Endothelial cell of umbilical vein (primary cell): ENCODE data around the gene CACNA1C. TPM values are rescaled to one million over a fixed set of nuclear protein-coding genes. Genes with fewer than 3 reads are reported as not detected.

Experiments used
- BruUV-seq: library from RNA; stranded (reverse); fragments of 400-500 nt; replicated peaks from 2 replicates; lab custom pipeline; 2021; lab: Mats Ljungman, UMichigan
- CTCF ChIA-PET: fragments of 300-600, 350-600 bp; sonication (Branson Sonifier 250); formaldehyde crosslinking; loops from one replicate; lab custom pipeline; 2021; ENCODE audit warnings: antibody characterized with exemption, inconsistent platforms; lab: Charles Lee
- POLR2A ChIA-PET: fragments of 300-600, 350-600 bp; sonication (Branson Sonifier 250); formaldehyde crosslinking; loops from one replicate; lab custom pipeline; 2021; ENCODE audit warnings: antibody characterized with exemption, inconsistent platforms; lab: Charles Lee
- DNase-seq: peaks from one replicate; pipeline ENCODE4 v3.0.0-alpha.2; 2011; ENCODE audit warnings: low read depth, low spot score
- FAIRE-seq: peaks from 2 replicates; lab custom pipeline; 2011; peaks lifted over from hg19 to GRCh38; lab: Jason Lieb, UNC
- H2AFZ ChIP-seq: 2 replicates; pipeline ENCODE4 v1.6.0; 2012; ENCODE audit warnings: low read depth, low read length, control low read depth, inconsistent platforms
- H3K27ac ChIP-seq: 2 replicates; pipeline ENCODE4 v1.5.1; 2011; ENCODE audit warnings: low read depth, mild to moderate bottlenecking, control low read depth, low read length, moderate library complexity; ENCODE audit not compliant: insufficient read depth
- H3K27me3 ChIP-seq, 2 experiments: 2 replicates each; pipeline versions ENCODE4 v1.6.0 to v1.6.1; 2011; ENCODE audit warnings: low read length in 2 of 2, mixed read lengths in 1 of 2; ENCODE audit not compliant: control insufficient read depth in 2 of 2, insufficient read depth in 2 of 2
- H3K36me3 ChIP-seq, 2 experiments: 2 replicates in 1 of 2; 3 replicates in 1 of 2; pipeline ENCODE4 v1.5.1; 2011; ENCODE audit warnings: low read length in 2 of 2, mild to moderate bottlenecking in 1 of 2, moderate library complexity in 1 of 2; ENCODE audit not compliant: control insufficient read depth in 2 of 2, insufficient read depth in 2 of 2; ENCODE audit errors: extremely low read depth in 1 of 2
- H3K4me1 ChIP-seq: 3 replicates; pipeline ENCODE4 v1.5.1; 2011; ENCODE audit warnings: mild to moderate bottlenecking, low read length; ENCODE audit not compliant: control insufficient read depth, insufficient read depth; ENCODE audit errors: extremely low read depth
- H3K4me2 ChIP-seq: 2 replicates; pipeline ENCODE4 v1.6.1; 2011; ENCODE audit warnings: low read length, control low read depth, mixed read lengths; ENCODE audit not compliant: insufficient read depth
- H3K4me3 ChIP-seq, 3 experiments: fragments of 200-600 bp in 1 of 3; sonication (generic), shearing (Covaris generic) in 1 of 3; replicated peaks in 1 of 3; 2 replicates each; pipeline ENCODE4 v1.5.1; 2011 to 2016; ENCODE audit warnings: control low read depth in 3 of 3, low read length in 3 of 3, mild to moderate bottlenecking in 2 of 3, inconsistent platforms in 1 of 3, low read depth in 1 of 3, moderate library complexity in 1 of 3; ENCODE audit not compliant: insufficient read depth in 1 of 3
- H3K79me2 ChIP-seq: 2 replicates; pipeline ENCODE4 v1.6.0; 2012; ENCODE audit warnings: low read length, inconsistent platforms; ENCODE audit not compliant: control insufficient read depth, insufficient read depth
- H3K9ac ChIP-seq: replicated peaks from 2 replicates; pipeline ENCODE3; 2011; ENCODE audit warnings: low read length, control low read depth; ENCODE audit not compliant: insufficient read depth; ENCODE audit errors: extremely low read depth
- H3K9me1 ChIP-seq: replicated peaks from 3 replicates; pipeline ENCODE4 v1.6.0; 2011; ENCODE audit warnings: mild to moderate bottlenecking, low read length; ENCODE audit not compliant: control insufficient read depth, insufficient read depth; ENCODE audit errors: extremely low read depth
- H3K9me3 ChIP-seq: replicated peaks from 2 replicates; pipeline ENCODE4 v1.5.1; 2012; ENCODE audit warnings: low read length, inconsistent platforms; ENCODE audit not compliant: control insufficient read depth, insufficient read depth
- H4K20me1 ChIP-seq: replicated peaks from 2 replicates; pipeline ENCODE3; 2011; ENCODE audit warnings: mild to moderate bottlenecking, low read length; ENCODE audit not compliant: control insufficient read depth, insufficient read depth; ENCODE audit errors: extremely low read depth
- GATA2 ChIP-seq: IDR thresholded peaks from 2 replicates; pipeline ENCODE4 v1.7.0; 2011; ENCODE audit warnings: low read depth, mild to moderate bottlenecking, moderate library complexity, mixed read lengths, low read length; ENCODE audit not compliant: insufficient read length, insufficient read depth
- JUN ChIP-seq: IDR thresholded peaks from 2 replicates; pipeline ENCODE4 v1.6.1; 2011; ENCODE audit warnings: borderline replicate concordance, low read depth; ENCODE audit not compliant: insufficient read length, insufficient read depth
- MYC ChIP-seq: IDR thresholded peaks from one replicate; pipeline ENCODE4 v1.6.1; 2011; ENCODE audit warnings: mild to moderate bottlenecking, low read depth, low read length
- POLR2AphosphoS5 ChIP-seq: IDR thresholded peaks from 2 replicates; pipeline ENCODE4 v1.6.1; 2012; ENCODE audit warnings: low read depth, mild to moderate bottlenecking, control low read depth, low read length, moderate library complexity; ENCODE audit not compliant: insufficient read depth
- dilution Hi-C: fragments of 300-500 bp; cut with MboI; formaldehyde crosslinking; loops from one replicate; pipeline ENCODE4 v1.15.0; 2019; ENCODE audit warnings: low sequenced_read_pairs; ENCODE audit not compliant: extremely low pct_ligation_motif_present
- intact Hi-C: fragments of 100-400 bp; cut with micrococcal nuclease; formaldehyde crosslinking; loops from one replicate; pipeline ENCODE4 v1.10.0; 2022
- polyA plus RNA-seq, 4 experiments: library from polyadenylated mRNA; depleted of rRNA in 3 of 4; stranded (reverse) in 3 of 4; unstranded in 1 of 4; fragments of >200 nt; gene quantifications; 2 replicates each; pipeline versions ENCODE4 v1.2.1 to v1.2.3, GENCODE V29; 2011 to 2012; ENCODE audit warnings: missing spikeins in 1 of 4
- total RNA-seq: library from RNA; stranded (reverse); gene quantifications from 2 replicates; pipeline ENCODE4 v1.2.3, GENCODE V29; 2021
- TF ChIP-seq, protein P1 (sequence below): IDR thresholded peaks from 2 replicates; pipeline ENCODE4 v1.6.1; 2011; ENCODE audit not compliant: insufficient read depth, insufficient read length

The CACNA1C gene
- total and polyA plus RNA-seq, 2 donors (not counting 3 experiments of a cell fraction or from before 2014, with no cell fraction given) = not detected

GRCh38 chr12:2668816-2669215, 616.0 kb downstream of the CACNA1C start:
- intact Hi-C loops (no loop called here), dilution Hi-C loops (no loop called here)
- Histone ChIP-seq H4K20me1 (no peaks in the 10 kb centered on the region), H3K9me1 (no peaks in the 10 kb centered on the region), H3K9me3 (no peaks in the 10 kb centered on the region), H3K4me1 (no peaks in the 10 kb centered on the region), H3K36me3 (no peaks in the 10 kb centered on the region), H3K9ac (no peak overlapping the region), H2AFZ (no peak overlapping the region), H3K27ac (no peak overlapping the region), H3K4me3 (no peak overlapping the region), H3K79me2 (no peaks in the 10 kb centered on the region), H3K27me3 (no peaks in the 10 kb centered on the region), H3K4me2 (no peak overlapping the region)
- FAIRE-seq = no peak
- no peak for DNase-seq
- TF ChIP-seq GATA2 = no peak
- TF ChIP-seq JUN = no peak
- TF ChIP-seq POLR2AphosphoS5 = no peak
- no TSS peak for BruUV-seq
- POLR2A ChIA-PET = no interaction called here
- CTCF ChIA-PET = interaction anchor here (0.7 kb wide), 1 partner anchor 22 kb away, joined by 3 read pairs; no protein-coding TSS in a partner anchor

GRCh38 chr12:2669560-2669959, 616.8 kb downstream of the CACNA1C start:
- no peaks in the 10 kb centered on the region for H4K20me1 ChIP-seq
- H3K27ac ChIP-seq = no peak overlapping the region
- ChIA-PET POLR2A (no interaction called here), CTCF (interaction anchor here (0.7 kb wide), 1 partner anchor 23 kb away, joined by 3 read pairs; no protein-coding TSS in a partner anchor)
- no peaks in the 10 kb centered on the region for H3K79me2 ChIP-seq
- FAIRE-seq (no peak), DNase-seq (no peak)
- no peaks in the 10 kb centered on the region for H3K9me3 ChIP-seq
- TF ChIP-seq MYC = no peak
- TF ChIP-seq, protein P1, sequence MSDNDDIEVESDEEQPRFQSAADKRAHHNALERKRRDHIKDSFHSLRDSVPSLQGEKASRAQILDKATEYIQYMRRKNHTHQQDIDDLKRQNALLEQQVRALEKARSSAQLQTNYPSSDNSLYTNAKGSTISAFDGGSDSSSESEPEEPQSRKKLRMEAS = no peak
- dilution Hi-C loops = no loop called here
- H3K4me2 ChIP-seq = no peak overlapping the region
- H3K36me3 ChIP-seq = no peaks in the 10 kb centered on the region
- H3K9ac ChIP-seq = no peak overlapping the region
- H3K27me3 ChIP-seq = no peaks in the 10 kb centered on the region
- H3K4me3 ChIP-seq = no peak overlapping the region
- H3K4me1 ChIP-seq = no peaks in the 10 kb centered on the region
- BruUV-seq = no TSS peak
- no peak overlapping the region for H2AFZ ChIP-seq
- H3K9me1 ChIP-seq = no peaks in the 10 kb centered on the region
- intact Hi-C loops = no loop called here
